ENCODE results near the gene TTC9C. TPM values are rescaled to one million over a fixed set of nuclear protein-coding genes. Genes with fewer than 3 reads are reported as not detected.

The TTC9C gene
- total RNA-seq, 6 experiments from 2014 or later, result 8.5 to 13.3 (median 10.6) TPM

- intact Hi-C loops (cut with DNase I), result no loop called here
- Histone ChIP-seq H3K4me1 (peaks cover 0 to 10% (median 5%) of the 10 kb centered on the region in 4 donors), H3K36me3 (peaks cover 0 to 1% (median 0%) of the 10 kb centered on the region in 4 donors), H3K27me3 (no peaks in the 10 kb centered on the region), H3K27ac (no peak overlapping the region), H3K9me3 (no peaks in the 10 kb centered on the region), H3K4me3 (no peak overlapping the region)
- ATAC-seq (no peak), DNase-seq (no peak)
- WGBS (ENCODE audit: insufficient coverage, low coverage, low lambda C conversion rate, missing lambda C conversion rate), result 56% methylated on average over 7 of the region's 7 CpGs
- no peak for TF ChIP-seq CTCF (IDR thresholded peaks at IDR 0.05)
- no peak for TF ChIP-seq POLR2A (IDR thresholded peaks at IDR 0.05)
These were observed 45.8 kb upstream of the TTC9C start for GRCh38 chr11:62682518-62682917.

GRCh38 chr11:62687508-62688396, 40.5 kb upstream of the TTC9C start:
- ATAC-seq (peak; percentile 20 to 71 (median 33)), DNase-seq (no peak)
- Histone ChIP-seq H3K4me3 (peak overlapping the region in 1 of 3 donors; percentile 26), H3K27me3 (no peaks in the 10 kb centered on the region), H3K27ac (no peak overlapping the region), H3K36me3 (peaks cover 0 to 21% (median 4%) of the 10 kb centered on the region in 4 donors), H3K9me3 (no peaks in the 10 kb centered on the region), H3K4me1 (peaks cover 0 to 6% (median 0%) of the 10 kb centered on the region in 4 donors)
- intact Hi-C loops (cut with DNase I), result no loop called here
- 79% methylated on average over 13 of the region's 74 CpGs for WGBS (ENCODE audit: insufficient coverage, low coverage, low lambda C conversion rate, missing lambda C conversion rate)
- TF ChIP-seq CTCF (IDR thresholded peaks at IDR 0.05) (no peak), POLR2A (IDR thresholded peaks at IDR 0.05) (no peak)

DNA sequence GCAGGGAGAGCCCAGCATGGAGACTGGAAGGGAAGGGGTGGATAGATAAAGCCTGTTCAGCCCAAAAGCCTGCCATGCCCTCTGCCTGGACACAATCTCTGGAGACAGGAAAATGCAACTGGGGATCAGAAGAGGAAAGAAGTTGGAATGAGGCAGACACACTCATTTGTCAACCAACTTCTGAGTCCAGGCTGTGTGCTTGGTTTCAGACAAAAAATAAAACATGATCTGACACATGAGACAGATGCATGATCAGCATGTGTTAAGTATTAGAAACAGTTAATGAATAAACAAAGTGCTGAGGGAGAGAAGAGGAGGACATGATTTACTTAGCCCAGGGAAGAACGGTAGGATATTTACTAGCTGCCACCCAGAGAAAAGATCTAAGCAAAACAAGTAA, 39.8 kb upstream of the TTC9C start:
- ATAC-seq, result peak in 1 of 4 donors; percentile 45

More for the DNA sequence above, 39.8 kb upstream of the TTC9C start:
- Histone ChIP-seq H3K27me3 (no peaks in the 10 kb centered on the region), H3K4me3 (no peak overlapping the region), H3K9me3 (no peaks in the 10 kb centered on the region), H3K36me3 (peaks cover 0 to 29% (median 5%) of the 10 kb centered on the region in 4 donors), H3K27ac (no peak overlapping the region), H3K4me1 (peaks cover 0 to 6% (median 0%) of the 10 kb centered on the region in 4 donors)
- TF ChIP-seq CTCF (IDR thresholded peaks at IDR 0.05) (no peak), POLR2A (IDR thresholded peaks at IDR 0.05) (no peak)
- 31% methylated on average over 1 of the region's 1 CpG for WGBS (ENCODE audit: insufficient coverage, low coverage, low lambda C conversion rate, missing lambda C conversion rate)
- no peak for DNase-seq
- intact Hi-C loops (cut with DNase I), result no loop called here
